GM18502 (cell line): ENCODE measurements around the gene TRUB1.

Experiments
- ATAC-seq: cut with Tn5 transposase; IDR thresholded peaks from one replicate; pipeline ENCODE4 v1.9.1; 2021; ENCODE audit warnings: mild to moderate bottlenecking; ENCODE audit not compliant: unreplicated experiment, poor library complexity

Gene TRUB1

DNA sequence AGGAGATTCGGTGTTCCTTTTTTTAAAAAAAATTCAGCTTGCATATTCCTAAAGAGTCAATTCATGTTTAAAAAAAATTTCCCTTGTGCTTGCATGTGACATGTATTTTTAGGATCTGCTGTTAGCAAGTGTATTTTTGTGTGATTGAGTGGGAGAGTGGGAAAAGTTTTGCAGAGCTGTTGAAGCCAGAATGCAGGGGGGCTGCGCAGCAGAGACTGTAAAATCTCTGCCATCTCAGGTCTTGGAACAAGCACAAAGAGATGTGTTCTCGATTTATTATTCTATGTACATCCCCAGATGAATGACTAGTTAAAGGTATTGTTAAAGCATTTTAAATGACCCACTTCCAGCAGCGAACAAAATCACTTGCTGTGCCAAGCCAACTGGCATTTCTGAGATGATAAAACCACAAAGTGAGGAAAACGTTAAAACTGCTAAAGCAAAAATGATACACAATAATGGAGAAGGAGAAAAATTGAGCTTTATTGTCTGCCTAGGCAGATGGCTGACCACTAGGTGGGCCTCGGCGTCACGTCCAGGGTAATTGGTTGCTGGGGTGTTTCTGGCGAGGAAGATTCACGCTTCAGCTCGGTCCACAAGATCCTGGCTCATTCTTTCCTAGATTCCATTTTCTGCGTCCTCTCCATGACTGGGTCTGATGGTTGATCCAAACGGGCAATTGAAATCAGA is 88.2 kb downstream of the TRUB1 start:
- ATAC-seq, result no peak

DNA sequence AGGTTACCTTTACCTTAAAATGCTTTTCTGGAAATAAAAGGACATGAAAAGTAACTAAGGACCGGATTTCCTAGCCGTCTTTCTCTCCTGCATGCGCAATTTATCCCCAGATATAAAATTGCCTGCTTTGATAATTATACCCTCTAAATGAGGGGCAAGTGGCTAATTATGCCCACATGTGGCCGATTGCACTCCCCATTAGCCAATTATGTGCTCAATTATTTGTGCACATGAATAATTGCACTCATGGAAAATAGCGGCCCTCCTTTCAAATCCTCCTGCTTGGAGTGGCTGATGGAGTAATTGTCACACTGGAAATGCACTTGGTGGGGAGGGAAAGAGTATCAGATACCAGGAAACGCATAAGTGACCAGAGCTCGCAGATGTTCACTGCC is 88.7 kb downstream of the TRUB1 start:
- ATAC-seq, result no peak
